ENCODE data around the gene OGN. TPM values are rescaled to one million over a fixed set of nuclear protein-coding genes. Genes with fewer than 3 reads are reported as not detected.

Gene OGN
- total RNA-seq, 1 experiment from 2014 or later = not detected

DNA sequence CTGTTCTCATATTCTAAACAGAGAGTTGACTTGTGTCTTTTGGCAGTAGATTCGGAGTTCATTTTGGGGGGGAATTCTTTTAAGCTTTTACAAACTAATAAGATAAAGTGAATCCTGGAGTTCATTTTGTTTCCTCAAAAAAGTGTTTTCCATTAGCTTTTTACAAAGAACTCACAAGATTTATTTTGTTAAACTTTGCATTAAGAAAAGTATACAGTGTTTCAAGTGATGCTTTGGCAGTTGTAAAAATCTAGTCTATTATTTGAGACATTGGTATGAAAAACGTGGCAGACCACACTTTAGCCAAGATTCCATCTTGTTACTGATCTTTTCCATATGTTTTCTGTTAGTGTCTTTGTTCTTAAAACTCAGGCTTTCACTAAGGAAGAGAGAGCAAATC lies 21.1 kb upstream of the OGN start:
- no peaks in the 10 kb centered on the region for H3K27me3 Mint-ChIP-seq (ENCODE audit: insufficient read depth, unreplicated experiment)
- peaks cover 23% of the 10 kb centered on the region for H3K4me1 Mint-ChIP-seq (ENCODE audit: insufficient read depth, unreplicated experiment)
- ChIA-PET CTCF (interaction anchor here (1.1 kb wide), 1 partner anchor 14 kb away, joined by 4 read pairs; no protein-coding TSS in a partner anchor), POLR2A (interaction anchor here (0.6 to 1.5 kb wide), 7 partner anchors 8 to 97 kb away, joined by 3 to 5 read pairs (median 4); no protein-coding TSS in a partner anchor)
- H3K4me3 Mint-ChIP-seq (ENCODE audit: unreplicated experiment) = no peak overlapping the region
- intact Hi-C loops (cut with micrococcal nuclease) = no loop called here
- H3K27ac Mint-ChIP-seq (ENCODE audit: low read depth, unreplicated experiment) = peak overlapping the region; percentile 60
- BruUV-seq (replicated peaks) = no TSS peak
- no peak for TF ChIP-seq CTCF (IDR thresholded peaks at IDR 0.05; ENCODE audit: unreplicated experiment)
- H3K36me3 Mint-ChIP-seq (ENCODE audit: insufficient read depth, unreplicated experiment) = no peaks in the 10 kb centered on the region
- no peaks in the 10 kb centered on the region for H3K9me3 Mint-ChIP-seq (ENCODE audit: unreplicated experiment)
- DNase-seq (ENCODE audit: unreplicated experiment) = no peak

DNA sequence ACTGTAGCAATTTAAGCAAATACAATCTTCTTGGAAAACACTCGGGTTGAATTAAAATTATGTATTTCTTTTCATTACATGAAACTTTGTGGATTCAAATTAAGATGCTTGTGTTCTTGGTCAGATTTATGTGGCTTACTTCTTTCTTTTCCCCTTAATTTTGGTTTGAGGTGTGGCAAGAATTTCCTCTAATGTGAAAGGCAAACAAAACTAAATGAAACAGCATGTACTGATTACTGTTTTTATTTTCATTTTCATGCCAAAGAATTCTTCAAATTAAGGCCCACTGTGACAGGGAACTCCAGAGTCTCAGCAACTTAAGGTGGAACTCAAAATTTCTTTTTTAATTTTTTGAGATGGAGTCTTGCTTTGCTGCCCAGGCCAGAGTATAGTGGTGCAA lies 20.0 kb upstream of the OGN start, which contains the start of gene OMD:
Gene OMD, minus strand, starts transcription at position 132 of the 400 bp plus-strand sequence. CDS start 6,913 bp downstream, outside the sequence.
- POLR2A ChIA-PET = interaction anchor here (1.2 to 1.5 kb wide), 3 partner anchors 10 to 82 kb away, joined by 3 to 4 read pairs (median 4); no protein-coding TSS in a partner anchor

GRCh38 chr9:92423612-92424011 lies 19.2 kb upstream of the OGN start:
- Mint-ChIP-seq H3K27ac (ENCODE audit: low read depth, unreplicated experiment) (peak overlapping the region; percentile 40), H3K27me3 (ENCODE audit: insufficient read depth, unreplicated experiment) (no peaks in the 10 kb centered on the region), H3K4me3 (ENCODE audit: unreplicated experiment) (peak overlapping the region; percentile 41), H3K4me1 (ENCODE audit: insufficient read depth, unreplicated experiment) (peaks cover 23% of the 10 kb centered on the region), H3K9me3 (ENCODE audit: unreplicated experiment) (no peaks in the 10 kb centered on the region), H3K36me3 (ENCODE audit: insufficient read depth, unreplicated experiment) (no peaks in the 10 kb centered on the region)
- ChIA-PET POLR2A (no interaction called here), CTCF (no interaction called here)
- BruUV-seq (replicated peaks) = no TSS peak
- no peak for DNase-seq (ENCODE audit: unreplicated experiment)
- TF ChIP-seq CTCF (IDR thresholded peaks at IDR 0.05; ENCODE audit: unreplicated experiment) = no peak
- intact Hi-C loops (cut with micrococcal nuclease) = no loop called here

More for the DNA sequence above, 20.0 kb upstream of the OGN start, which contains the start of gene OMD:
- peak within 1 kb of the TSS; percentile 60 for H3K27ac Mint-ChIP-seq (ENCODE audit: low read depth, unreplicated experiment)
- BruUV-seq (replicated peaks) = no TSS peak
- peaks cover 23% of the 10 kb centered on the region for H3K4me1 Mint-ChIP-seq (ENCODE audit: insufficient read depth, unreplicated experiment)
- DNase-seq (ENCODE audit: unreplicated experiment) = no peak
- intact Hi-C loops (cut with micrococcal nuclease) = no loop called here
- H3K27me3 Mint-ChIP-seq (ENCODE audit: insufficient read depth, unreplicated experiment) = no peaks in the 10 kb centered on the region
- H3K36me3 Mint-ChIP-seq (ENCODE audit: insufficient read depth, unreplicated experiment) = no peaks in the 10 kb centered on the region
- H3K4me3 Mint-ChIP-seq (ENCODE audit: unreplicated experiment) = peak within 1 kb of the TSS; percentile 51
- TF ChIP-seq CTCF (IDR thresholded peaks at IDR 0.05; ENCODE audit: unreplicated experiment) = no peak
- H3K9me3 Mint-ChIP-seq (ENCODE audit: unreplicated experiment) = no peaks in the 10 kb centered on the region
- CTCF ChIA-PET = interaction anchor here (0.5 kb wide), 1 partner anchor 93 kb away, joined by 3 read pairs; no protein-coding TSS in a partner anchor

- Mint-ChIP-seq H3K4me3 (ENCODE audit: unreplicated experiment) (peak overlapping the region; percentile 31), H3K27me3 (ENCODE audit: insufficient read depth, unreplicated experiment) (no peaks in the 10 kb centered on the region), H3K4me1 (ENCODE audit: insufficient read depth, unreplicated experiment) (peaks cover 23% of the 10 kb centered on the region), H3K9me3 (ENCODE audit: unreplicated experiment) (no peaks in the 10 kb centered on the region), H3K36me3 (ENCODE audit: insufficient read depth, unreplicated experiment) (no peaks in the 10 kb centered on the region), H3K27ac (ENCODE audit: low read depth, unreplicated experiment) (no peak overlapping the region)
- BruUV-seq (replicated peaks) = no TSS peak
- ChIA-PET CTCF (no interaction called here), POLR2A (no interaction called here)
- intact Hi-C loops (cut with micrococcal nuclease) = no loop called here
- DNase-seq (ENCODE audit: unreplicated experiment) = no peak
- no peak for TF ChIP-seq CTCF (IDR thresholded peaks at IDR 0.05; ENCODE audit: unreplicated experiment)
These were observed 18.4 kb upstream of the OGN start for GRCh38 chr9:92422611-92423338.
